Activated T-helper 17 cell treated with anti-CD3 and anti-CD28 coated beads, Interleukin-2, amount 50 U/mL, for 72 hours (primary cell): ENCODE results near the gene WDR5B. TPM values are rescaled to one million over a fixed set of nuclear protein-coding genes. Genes with fewer than 3 reads are reported as not detected.
"Not testable (repeated sequence)": the region's sequence is repeated elsewhere in the genome, so short reads cannot be mapped to it uniquely, and the experiment has no call there.

ENCODE experiments used
- ATAC-seq: fragments of 150-1000 bp; cut with Tn5 transposase; replicated peaks from 2 replicates; pipeline ENCODE4 v1.10.0; 2021; ENCODE audit warnings: mild to moderate bottlenecking, moderate library complexity
- H3K27ac Mint-ChIP-seq: one replicate; pipeline ENCODE4 v1.8.0; 2022; ENCODE audit warnings: mixed read lengths
- H3K27me3 Mint-ChIP-seq: one replicate; pipeline ENCODE4 v1.8.0; 2022; ENCODE audit warnings: mixed read lengths
- H3K36me3 Mint-ChIP-seq: one replicate; pipeline ENCODE4 v1.8.0; 2022; ENCODE audit warnings: low read depth, mild to moderate bottlenecking, mixed read lengths
- H3K4me1 Mint-ChIP-seq: one replicate; pipeline ENCODE4 v1.8.0; 2022; ENCODE audit warnings: mixed read lengths
- H3K4me3 Mint-ChIP-seq: one replicate; pipeline ENCODE4 v1.8.0; 2022; ENCODE audit warnings: mild to moderate bottlenecking, mixed read lengths
- H3K9me3 Mint-ChIP-seq: one replicate; pipeline ENCODE4 v1.8.0; 2022; ENCODE audit warnings: mixed read lengths
- total RNA-seq, 2 donors: library from RNA; stranded (reverse); gene quantifications; one replicate each; pipeline ENCODE4 v1.2.3, GENCODE V29; 2022

Gene WDR5B
- total RNA-seq: 1 to 10 TPM; 2.3 to 4.0 TPM

DNA sequence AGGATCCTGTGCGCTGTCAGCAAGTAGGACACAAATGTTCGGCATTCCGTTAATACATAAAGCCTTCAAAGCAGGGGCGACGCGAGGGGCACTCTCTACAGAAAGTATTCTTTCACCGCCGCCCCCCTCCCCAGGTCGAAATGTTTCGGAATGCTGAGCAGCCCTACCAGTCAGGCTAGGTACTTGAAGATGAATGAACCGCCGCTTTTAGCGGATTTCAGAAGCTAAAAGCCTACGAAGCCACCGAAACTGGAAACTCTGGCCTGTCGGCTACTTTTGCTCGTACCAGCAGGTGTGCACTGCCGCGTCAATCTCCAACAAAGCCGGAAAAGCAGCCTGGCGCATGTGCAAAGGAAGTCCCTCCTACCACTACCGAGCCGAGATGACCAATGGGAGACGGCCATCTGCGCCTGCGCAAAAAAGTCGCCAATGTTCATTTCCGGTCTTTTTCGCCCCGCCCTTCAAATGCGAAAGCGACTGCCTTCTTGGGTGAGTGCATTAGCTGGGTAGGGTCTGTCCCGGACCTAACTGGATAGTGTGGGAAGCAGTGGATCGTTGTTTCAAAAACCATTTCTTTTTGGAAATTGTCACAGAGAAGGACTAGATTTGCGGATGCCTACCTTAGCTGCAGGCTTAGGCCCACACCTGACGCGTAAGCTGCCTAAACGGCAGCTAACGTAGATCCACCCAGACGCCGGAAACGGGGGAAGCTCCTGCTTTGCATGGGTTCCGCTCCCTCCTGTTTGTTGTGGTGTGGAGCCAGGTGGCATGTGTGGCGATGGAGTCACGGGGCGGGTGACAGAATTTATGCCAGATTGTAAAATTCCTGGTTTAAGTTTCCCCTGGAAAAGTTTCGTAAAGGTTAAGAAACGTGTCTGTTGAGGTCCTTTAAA lies at the start of gene WDR5B:
WDR5B (minus strand) TSS at position 301 of the 893 bp plus-strand sequence. CDS start 534 bp downstream, outside the sequence.
- peak; percentile 90 for ATAC-seq
- Mint-ChIP-seq H3K4me3 (peak within 1 kb of the TSS; percentile 97), H3K4me1 (peaks cover 29% of the 10 kb centered on the region), H3K27me3 (no peaks in the 10 kb centered on the region), H3K27ac (peak within 1 kb of the TSS; percentile 99), H3K36me3 (peaks cover 81% of the 10 kb centered on the region), H3K9me3 (no peaks in the 10 kb centered on the region)

- H3K4me3 Mint-ChIP-seq: no peak overlapping the region
- no peaks in the 10 kb centered on the region for H3K27me3 Mint-ChIP-seq
- peaks cover 80% of the 10 kb centered on the region for H3K36me3 Mint-ChIP-seq
- peak; percentile 52 for ATAC-seq
- H3K9me3 Mint-ChIP-seq: no peaks in the 10 kb centered on the region
- H3K27ac Mint-ChIP-seq: peak overlapping the region; percentile 46
- peaks cover 16% of the 10 kb centered on the region for H3K4me1 Mint-ChIP-seq
Observed at GRCh38 chr3:122464659-122465058, 48.8 kb upstream of the WDR5B start.

- Mint-ChIP-seq H3K36me3 (peaks cover 95% of the 10 kb centered on the region), H3K4me1 (peaks cover 11% of the 10 kb centered on the region)
- ATAC-seq: no peak
Observed at GRCh38 chr3:122462406-122462805, 46.5 kb upstream of the WDR5B start.

DNA sequence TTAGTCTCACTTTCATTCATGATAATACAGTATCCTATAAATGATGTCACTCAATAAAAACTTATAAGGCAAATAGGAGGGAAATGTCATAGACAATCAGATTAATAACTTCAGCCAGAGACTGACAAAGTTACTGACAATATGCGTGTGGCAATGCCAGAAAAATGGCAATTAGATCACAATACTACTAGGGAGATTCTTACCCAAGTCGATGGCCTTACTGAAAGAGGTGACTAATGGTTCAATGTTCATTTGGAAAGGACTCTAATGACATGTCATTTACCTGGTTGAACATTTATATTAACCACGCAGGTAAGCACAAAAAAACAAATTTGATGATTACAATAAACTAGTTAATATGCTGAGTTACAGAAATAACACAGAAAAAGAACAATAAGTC lies 45.9 kb upstream of the WDR5B start:
- Mint-ChIP-seq H3K27ac (peak overlapping the region; percentile 61), H3K36me3 (peaks cover 96% of the 10 kb centered on the region), H3K9me3 (no peaks in the 10 kb centered on the region), H3K4me1 (peaks cover 7% of the 10 kb centered on the region), H3K27me3 (no peaks in the 10 kb centered on the region), H3K4me3 (no peak overlapping the region)
- no peak for ATAC-seq

More at GRCh38 chr3:122462406-122462805, 46.5 kb upstream of the WDR5B start:
- H3K9me3 Mint-ChIP-seq: no peaks in the 10 kb centered on the region
- no peaks in the 10 kb centered on the region for H3K27me3 Mint-ChIP-seq
- H3K4me3 Mint-ChIP-seq: no peak overlapping the region
- H3K27ac Mint-ChIP-seq: no peak overlapping the region

DNA sequence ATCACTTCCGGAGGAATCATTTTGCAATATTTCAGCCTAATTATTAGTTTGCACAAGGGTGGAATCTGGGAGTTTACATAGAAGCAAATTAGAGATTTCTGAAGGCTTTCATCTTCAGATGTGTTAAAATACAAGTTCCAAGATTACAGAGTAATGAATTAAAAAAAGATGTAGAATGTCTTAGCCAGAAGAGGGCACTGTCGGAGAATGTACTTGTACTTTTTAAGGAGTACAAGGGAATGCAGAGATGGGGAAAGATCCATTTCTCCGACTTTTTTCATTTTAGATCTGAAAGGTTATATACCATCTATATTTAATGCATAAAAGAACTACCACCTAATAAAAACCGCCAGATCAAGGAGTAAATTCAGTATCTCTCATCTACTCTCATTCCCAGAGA lies 43.1 kb upstream of the WDR5B start:
- H3K9me3 Mint-ChIP-seq: no peaks in the 10 kb centered on the region
- no peak for ATAC-seq
- H3K36me3 Mint-ChIP-seq: peaks cover 94% of the 10 kb centered on the region
- H3K27ac Mint-ChIP-seq: peak overlapping the region; percentile 56
- no peak overlapping the region for H3K4me3 Mint-ChIP-seq
- H3K4me1 Mint-ChIP-seq: peaks cover 4% of the 10 kb centered on the region
- H3K27me3 Mint-ChIP-seq: no peaks in the 10 kb centered on the region

DNA sequence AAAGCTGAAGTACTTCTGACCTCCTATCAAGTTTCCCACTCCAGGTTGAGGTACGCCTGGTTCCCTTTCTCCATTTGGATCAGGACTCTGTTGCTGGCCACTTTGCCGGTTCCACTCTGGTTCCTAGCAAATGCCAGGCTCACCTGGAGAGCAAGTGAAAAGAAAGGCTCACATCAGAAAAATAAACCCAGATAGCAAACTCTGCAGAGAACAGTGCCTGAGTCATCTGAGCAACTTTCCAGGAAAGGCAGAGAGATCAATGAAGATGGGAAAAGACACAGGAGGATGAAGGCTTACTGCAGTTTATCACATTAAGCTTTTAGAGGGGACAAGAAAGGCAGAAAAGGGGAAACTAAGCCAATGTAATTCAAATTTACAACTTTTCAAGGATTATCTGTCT lies 41.8 kb upstream of the WDR5B start:
- no peak overlapping the region for H3K4me3 Mint-ChIP-seq
- H3K27ac Mint-ChIP-seq: peak overlapping the region; percentile 11
- no peaks in the 10 kb centered on the region for H3K27me3 Mint-ChIP-seq
- peaks cover 94% of the 10 kb centered on the region for H3K36me3 Mint-ChIP-seq
- H3K9me3 Mint-ChIP-seq: no peaks in the 10 kb centered on the region
- peaks cover 4% of the 10 kb centered on the region for H3K4me1 Mint-ChIP-seq
- ATAC-seq: no peak

DNA sequence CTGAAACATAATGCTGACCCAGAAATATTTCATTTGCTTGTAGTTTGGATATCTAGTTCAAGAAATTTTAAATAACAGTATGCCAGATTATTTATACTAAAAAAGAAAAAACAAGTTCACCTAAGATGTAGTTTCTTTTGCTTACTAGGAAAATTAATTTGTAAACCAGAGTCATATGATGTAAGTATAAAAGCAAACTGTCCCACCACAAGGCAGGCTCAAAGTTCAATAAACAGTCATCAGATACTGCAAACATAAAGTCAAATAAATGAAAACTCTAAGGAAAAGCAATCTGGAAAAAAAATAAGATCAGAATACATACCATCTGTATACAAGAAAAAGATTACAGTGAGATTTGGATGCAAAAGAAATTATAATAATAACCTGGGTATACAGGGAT lies 40.2 kb upstream of the WDR5B start:
- Mint-ChIP-seq H3K4me1 (no peaks in the 10 kb centered on the region), H3K9me3 (no peaks in the 10 kb centered on the region), H3K36me3 (peaks cover 95% of the 10 kb centered on the region), H3K27me3 (no peaks in the 10 kb centered on the region), H3K27ac (no peak overlapping the region), H3K4me3 (no peak overlapping the region)
- ATAC-seq: no peak

DNA sequence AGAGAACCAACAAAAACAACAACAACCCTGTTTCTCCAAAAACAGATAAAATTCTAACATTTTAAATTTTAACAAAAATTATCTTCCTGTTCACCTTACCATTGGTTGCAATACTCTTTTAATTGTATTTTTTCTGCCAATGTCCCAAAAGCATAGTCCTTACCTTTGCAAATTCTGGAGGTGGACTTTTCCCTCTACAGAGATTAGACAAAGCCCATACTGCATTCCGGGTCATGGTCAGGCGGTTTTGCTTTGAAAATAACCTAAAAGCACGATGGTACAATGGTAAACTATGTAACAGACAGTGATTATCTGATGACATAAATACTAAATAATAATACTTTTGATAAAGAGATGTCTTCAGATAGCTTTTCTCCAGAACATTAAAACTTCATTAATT lies 35.5 kb upstream of the WDR5B start:
- Mint-ChIP-seq H3K27me3 (no peaks in the 10 kb centered on the region), H3K36me3 (peaks cover 98% of the 10 kb centered on the region), H3K4me1 (peaks cover 11% of the 10 kb centered on the region), H3K27ac (peak overlapping the region; percentile 61), H3K9me3 (peaks cover 4% of the 10 kb centered on the region), H3K4me3 (no peak overlapping the region)
- ATAC-seq: no peak

DNA sequence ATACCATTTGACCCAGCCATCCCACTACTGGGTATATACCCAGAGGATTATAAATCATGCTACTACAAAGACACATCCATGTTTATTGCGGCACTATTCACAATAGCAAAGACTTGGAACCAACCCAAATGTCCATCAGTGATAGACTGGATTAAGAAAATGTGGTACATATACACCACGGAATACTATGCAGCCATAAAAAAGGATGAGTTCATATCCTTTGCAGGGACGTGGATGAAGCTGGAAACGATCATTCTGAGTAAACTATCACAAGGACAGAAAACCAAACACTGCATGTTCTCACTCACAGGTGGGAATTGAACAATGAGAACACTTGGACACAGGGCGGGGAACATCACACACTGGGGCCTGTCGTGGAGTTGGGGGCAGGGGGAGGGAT lies 32.4 kb upstream of the WDR5B start:
- not testable (repeated sequence) for ATAC-seq, H3K9me3 Mint-ChIP-seq, H3K27me3 Mint-ChIP-seq, H3K4me3 Mint-ChIP-seq
- H3K27ac Mint-ChIP-seq: peak overlapping the region; percentile 25
- H3K36me3 Mint-ChIP-seq: peaks cover 100% of the 10 kb centered on the region
- peaks cover 11% of the 10 kb centered on the region for H3K4me1 Mint-ChIP-seq

DNA sequence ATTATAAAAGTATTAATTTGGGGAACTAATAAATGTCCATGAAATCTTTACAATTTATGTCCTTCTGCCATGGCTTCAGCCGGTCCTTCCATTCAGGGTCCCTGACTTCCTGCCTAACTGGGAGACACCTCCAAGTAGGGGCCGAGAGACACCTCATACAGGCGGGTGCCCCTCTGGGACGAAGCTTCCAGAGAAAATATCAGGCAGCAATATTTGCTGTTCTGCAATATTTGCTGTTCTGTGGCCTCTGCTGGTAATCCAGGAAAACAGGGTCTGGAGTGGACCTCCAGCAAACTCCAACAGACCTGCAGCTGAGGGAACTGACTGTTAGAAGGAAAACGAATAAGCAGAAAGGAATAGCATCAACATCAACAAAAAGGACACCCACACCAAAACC lies 28.6 kb upstream of the WDR5B start:
- not testable (repeated sequence) for H3K27ac Mint-ChIP-seq, ATAC-seq, H3K4me3 Mint-ChIP-seq, H3K27me3 Mint-ChIP-seq, H3K9me3 Mint-ChIP-seq, H3K4me1 Mint-ChIP-seq
- peaks cover 100% of the 10 kb centered on the region for H3K36me3 Mint-ChIP-seq

DNA sequence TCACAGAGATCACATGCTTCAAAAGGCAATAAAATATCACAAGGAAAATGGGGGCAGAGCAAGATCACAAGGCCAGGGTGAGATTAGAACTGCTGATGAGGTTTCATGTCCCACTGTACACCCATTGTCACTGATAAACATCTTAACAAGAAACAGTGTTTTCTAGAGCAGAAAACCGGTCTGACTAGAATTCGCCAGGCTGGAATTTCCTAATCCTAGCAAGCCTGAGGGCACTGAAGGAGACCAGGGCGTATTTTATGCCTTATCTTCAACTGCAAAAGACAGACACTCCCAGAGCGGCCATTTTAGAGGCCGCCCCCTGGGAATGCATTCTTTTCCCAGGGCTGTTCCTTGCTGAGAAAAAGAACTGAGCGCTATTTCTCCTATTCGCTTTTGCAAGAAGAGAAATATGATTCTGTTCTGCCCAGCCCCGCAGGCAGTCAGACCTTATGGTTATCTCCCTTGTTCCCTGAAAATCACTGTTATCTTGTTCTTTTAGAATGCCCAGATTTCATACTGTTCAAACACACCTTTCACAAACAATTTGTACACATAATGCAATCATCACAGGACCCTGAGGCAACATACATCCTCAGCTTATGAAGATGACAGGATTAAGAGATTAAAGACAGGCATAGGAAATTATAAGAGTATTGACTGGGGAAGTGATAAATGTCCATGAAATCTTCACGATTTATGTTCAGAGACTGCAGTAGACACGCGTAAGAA lies 28.1 kb upstream of the WDR5B start:
- H3K27ac Mint-ChIP-seq, H3K4me3 Mint-ChIP-seq, H3K9me3 Mint-ChIP-seq, H3K27me3 Mint-ChIP-seq, ATAC-seq, H3K4me1 Mint-ChIP-seq: not testable (repeated sequence)
- H3K36me3 Mint-ChIP-seq: peaks cover 100% of the 10 kb centered on the region

- Mint-ChIP-seq H3K4me3 (no peak overlapping the region), H3K36me3 (peaks cover 100% of the 10 kb centered on the region), H3K9me3 (no peaks in the 10 kb centered on the region), H3K27me3 (no peaks in the 10 kb centered on the region), H3K27ac (no peak overlapping the region), H3K4me1 (peaks cover 5% of the 10 kb centered on the region)
- ATAC-seq: no peak
Observed at GRCh38 chr3:122443090-122443489, 27.2 kb upstream of the WDR5B start.

GRCh38 chr3:122435950-122436349 lies 20.1 kb upstream of the WDR5B start:
- Mint-ChIP-seq H3K27ac (peak overlapping the region; percentile 6), H3K9me3 (peaks cover 3% of the 10 kb centered on the region), H3K27me3 (no peaks in the 10 kb centered on the region), H3K36me3 (peaks cover 97% of the 10 kb centered on the region), H3K4me3 (no peak overlapping the region), H3K4me1 (no peaks in the 10 kb centered on the region)
- no peak for ATAC-seq

DNA sequence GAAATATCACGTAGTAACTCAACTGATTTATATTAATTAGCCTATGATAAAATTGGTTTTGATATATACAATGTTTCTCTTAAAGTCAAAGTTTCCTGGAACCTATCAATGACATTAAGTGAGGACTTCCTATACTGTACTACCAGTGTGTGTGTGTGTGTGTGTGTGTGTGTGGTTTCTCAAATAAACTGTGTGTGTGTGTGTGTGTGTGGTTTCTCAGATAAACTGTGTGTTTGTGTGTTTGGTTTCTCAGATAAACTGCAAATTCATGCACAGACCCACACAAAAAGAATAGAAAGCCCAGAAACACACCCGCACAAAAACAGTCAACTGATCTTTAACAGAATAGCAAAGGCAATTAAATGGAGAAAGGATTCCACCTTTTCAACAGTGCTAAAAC lies 14.5 kb upstream of the WDR5B start:
- peak overlapping the region; percentile 52 for H3K27ac Mint-ChIP-seq
- H3K27me3 Mint-ChIP-seq: no peaks in the 10 kb centered on the region
- H3K4me1 Mint-ChIP-seq: peaks cover 25% of the 10 kb centered on the region

More for the DNA sequence above, 14.5 kb upstream of the WDR5B start:
- H3K36me3 Mint-ChIP-seq: peaks cover 97% of the 10 kb centered on the region
- ATAC-seq: no peak
- peaks cover 3% of the 10 kb centered on the region for H3K9me3 Mint-ChIP-seq
- no peak overlapping the region for H3K4me3 Mint-ChIP-seq
